Endothelial cell (in vitro differentiated cells): Measurements from ENCODE around the gene FAM83C. TPM values are rescaled to one million over a fixed set of nuclear protein-coding genes. Genes with fewer than 3 reads are reported as not detected.
A peak's percentile ranks its signal among the peaks of the same experiment; 100 is the strongest.

Experiments used
- DNase-seq: peaks from one replicate; pipeline ENCODE4 v3.0.0; 2021; ENCODE audit warnings: low spot score
- H3K27ac Mint-ChIP-seq: one replicate; pipeline ENCODE4 v1.8.0; 2021; ENCODE audit warnings: mixed read lengths, inconsistent platforms; ENCODE audit not compliant: unreplicated experiment
- H3K27me3 Mint-ChIP-seq: one replicate; pipeline ENCODE4 v1.8.0; 2021; ENCODE audit warnings: mild to moderate bottlenecking, moderate library complexity, mixed read lengths, inconsistent platforms; ENCODE audit not compliant: unreplicated experiment
- H3K36me3 Mint-ChIP-seq: one replicate; pipeline ENCODE4 v1.8.0; 2021; ENCODE audit warnings: mild to moderate bottlenecking, low read depth, mixed read lengths, inconsistent platforms; ENCODE audit not compliant: unreplicated experiment
- H3K4me1 Mint-ChIP-seq: one replicate; pipeline ENCODE4 v1.8.0; 2021; ENCODE audit warnings: mild to moderate bottlenecking, mixed read lengths, inconsistent platforms; ENCODE audit not compliant: unreplicated experiment
- H3K4me3 Mint-ChIP-seq: one replicate; pipeline ENCODE4 v1.8.0; 2021; ENCODE audit warnings: mild to moderate bottlenecking, mixed read lengths, inconsistent platforms; ENCODE audit not compliant: unreplicated experiment
- H3K9me3 Mint-ChIP-seq: one replicate; pipeline ENCODE4 v1.8.0; 2021; ENCODE audit warnings: mixed read lengths, inconsistent platforms; ENCODE audit not compliant: unreplicated experiment
- CTCF ChIP-seq: fragments of 200-600 bp; sonication (generic); IDR thresholded peaks from one replicate; pipeline ENCODE4 v1.5.0; 2021; ENCODE audit warnings: antibody characterized with exemption; ENCODE audit not compliant: unreplicated experiment
- total RNA-seq: library from RNA; stranded (reverse); fragmentation: NEBNext Ultra II Directional; extraction: Animal tissue kit (Norgen Biotek cat#: 25700); gene quantifications from one replicate; pipeline ENCODE4 v1.2.1, GENCODE V29; 2021; ENCODE audit not compliant: unreplicated experiment

Gene FAM83C
- total RNA-seq, 1 donor from 2014 or later, result not detected

- no peak for DNase-seq
- Mint-ChIP-seq H3K27ac (no peak overlapping the region), H3K9me3 (no peaks in the 10 kb centered on the region), H3K4me1 (no peaks in the 10 kb centered on the region), H3K4me3 (peak overlapping the region; percentile 27), H3K36me3 (peaks cover 21% of the 10 kb centered on the region), H3K27me3 (peaks cover 17% of the 10 kb centered on the region)
- no peak for TF ChIP-seq CTCF
Observed at GRCh38 chr20:35271073-35271882, 20.9 kb downstream of the FAM83C start.

GRCh38 chr20:35270021-35270902 is 22.0 kb downstream of the FAM83C start:
- peak overlapping the region; percentile 42 for H3K27ac Mint-ChIP-seq
- no peaks in the 10 kb centered on the region for H3K4me1 Mint-ChIP-seq
- no peak for DNase-seq
- TF ChIP-seq CTCF, result no peak
- H3K9me3 Mint-ChIP-seq, result no peaks in the 10 kb centered on the region
- peaks cover 16% of the 10 kb centered on the region for H3K27me3 Mint-ChIP-seq
- no peak overlapping the region for H3K4me3 Mint-ChIP-seq
- H3K36me3 Mint-ChIP-seq, result peaks cover 21% of the 10 kb centered on the region

GRCh38 chr20:35269055-35269781 is 23.0 kb downstream of the FAM83C start:
- Mint-ChIP-seq H3K4me1 (no peaks in the 10 kb centered on the region), H3K27ac (peak overlapping the region; percentile 43), H3K9me3 (no peaks in the 10 kb centered on the region), H3K36me3 (peaks cover 21% of the 10 kb centered on the region), H3K27me3 (peaks cover 16% of the 10 kb centered on the region), H3K4me3 (no peak overlapping the region)
- peak; percentile 74 for TF ChIP-seq CTCF
- peak; percentile 88 for DNase-seq

GRCh38 chr20:35267092-35267491 is 25.1 kb downstream of the FAM83C start:
- Mint-ChIP-seq H3K4me1 (peaks cover 11% of the 10 kb centered on the region), H3K27me3 (peaks cover 12% of the 10 kb centered on the region), H3K27ac (no peak overlapping the region), H3K36me3 (peaks cover 14% of the 10 kb centered on the region), H3K9me3 (peaks cover 3% of the 10 kb centered on the region), H3K4me3 (no peak overlapping the region)
- DNase-seq, result no peak
- no peak for TF ChIP-seq CTCF
